Measurements from ENCODE around the gene MYO5B. TPM values are rescaled to one million over a fixed set of nuclear protein-coding genes. Genes with fewer than 3 reads are reported as not detected.

The MYO5B gene
- total and polyA plus RNA-seq, 9 of the 15 experiments (the other 6 are each of a cell fraction or from before 2014, with no cell fraction given): 0.07 to 0.42 (median 0.28) TPM

DNA sequence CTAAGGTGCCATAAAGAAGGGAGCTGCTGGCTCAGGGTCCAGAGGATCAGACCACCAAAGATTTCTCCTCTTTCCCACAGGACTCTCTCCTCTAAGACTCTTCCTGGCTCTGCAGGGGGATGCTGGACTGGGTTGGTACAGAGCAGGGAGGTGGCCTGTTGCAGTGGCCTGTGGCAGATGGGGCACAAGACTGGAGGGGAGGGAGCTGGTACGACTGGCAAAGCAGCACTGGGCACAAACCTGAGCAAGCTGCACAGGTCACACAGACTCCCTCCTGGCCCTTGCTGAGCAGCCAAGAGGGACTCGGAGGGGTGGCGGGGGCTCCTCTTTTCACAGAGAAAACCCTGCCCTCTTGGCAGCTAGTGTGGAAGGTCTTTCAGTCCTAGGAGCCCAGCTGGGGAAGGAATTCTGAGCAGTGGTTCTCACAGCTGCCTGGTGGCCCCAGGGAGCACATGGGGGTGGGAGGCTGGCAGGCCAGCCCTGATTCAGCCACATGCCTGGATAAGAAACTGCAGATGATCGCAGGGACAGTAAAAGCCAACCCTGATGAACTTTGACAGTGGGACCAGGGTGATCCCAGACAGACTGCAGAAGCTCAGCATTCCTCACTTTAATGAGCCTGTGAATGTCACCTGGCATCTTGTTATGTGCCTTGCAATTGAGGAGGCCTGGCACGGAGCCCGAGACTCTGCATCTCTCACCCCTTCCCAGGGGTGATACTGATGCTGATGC lies 349.2 kb downstream of the MYO5B start:
- intact Hi-C loops (cut with micrococcal nuclease) (no loop called here), in situ Hi-C loops (cut with MboI) (no loop called here)
- H4K20me1 ChIP-seq (replicated peaks; ENCODE audit: control insufficient read depth, insufficient read depth, low read length): no peaks in the 10 kb centered on the region
- TF ChIP-seq ZNF143 (CRISPR knock-in tag; IDR thresholded peaks at IDR 0.05) (no peak), SRSF9 (IDR thresholded peaks at IDR 0.05; ENCODE audit: borderline replicate concordance, low read depth, low read length) (no peak), SAP30 (IDR thresholded peaks at IDR 0.05; ENCODE audit: borderline replicate concordance, insufficient read depth, low read depth, low read length, poor library complexity, severe bottlenecking) (no peak), ZNF717 (CRISPR knock-in tag; IDR thresholded peaks at IDR 0.05) (no peak), ZNF282 (CRISPR knock-in tag; IDR thresholded peaks at IDR 0.05) (no peak), ZNF707 (CRISPR knock-in tag; conservative IDR thresholded peaks at IDR 0.05) (no peak), RFX5 (IDR thresholded peaks at IDR 0.05; ENCODE audit: low read depth, low read length) (no peak), TCF3 (CRISPR knock-in tag; IDR thresholded peaks at IDR 0.05) (no peak), NCOA1 (IDR thresholded peaks at IDR 0.05; ENCODE audit: low read depth) (no peak), CAMTA2 (CRISPR knock-in tag; conservative IDR thresholded peaks at IDR 0.05) (no peak), TEAD4 (IDR thresholded peaks at IDR 0.05; ENCODE audit: low read length) (no peak), TEAD4 (CRISPR knock-in tag; IDR thresholded peaks at IDR 0.05; ENCODE audit: borderline replicate concordance) (no peak), ARID3B (CRISPR knock-in tag; IDR thresholded peaks at IDR 0.05; ENCODE audit: borderline replicate concordance) (no peak), LARP7 (IDR thresholded peaks at IDR 0.05) (no peak), BRF2 (IDR thresholded peaks at IDR 0.05; ENCODE audit: borderline replicate concordance, insufficient read depth, insufficient read length) (no peak), ZNF124 (CRISPR knock-in tag; IDR thresholded peaks at IDR 0.05) (no peak)
- H3K9me1 ChIP-seq (ENCODE audit: control insufficient read depth, insufficient read depth, low read length): no peaks in the 10 kb centered on the region
- POLR2A ChIA-PET: interaction anchor here (1.2 kb wide), 1 partner anchor 65 kb away, joined by 6 read pairs; no protein-coding TSS in a partner anchor
- no peak overlapping the region for H3K4me2 ChIP-seq (ENCODE audit: insufficient read depth, low read length)
- H3K79me2 ChIP-seq (ENCODE audit: control insufficient read depth, insufficient read depth, low read length): no peaks in the 10 kb centered on the region
- H3K4me3 ChIP-seq: no peak overlapping the region
- no peaks in the 10 kb centered on the region for H3K9me3 ChIP-seq (replicated peaks; ENCODE audit: control insufficient read depth, insufficient read depth, low read depth, low read length)
- no peaks in the 10 kb centered on the region for H3K36me3 ChIP-seq (ENCODE audit: control insufficient read depth, insufficient read depth, low read length)
- CTCF ChIA-PET (ENCODE audit: low intra/inter-chr PET ratio): no interaction called here
- no TSS peak for BruUV-seq (replicated peaks)
- ATAC-seq (no peak), DNase-seq (ENCODE audit: extremely low read depth in 1 of 4, low spot score in 3 of 4) (no peak), FAIRE-seq (no peak)
- H3K9ac ChIP-seq (ENCODE audit: insufficient read depth in 1 of 2, low read depth in 2 of 2, low read length in 2 of 2): no peak overlapping the region
- 2% methylated on average over 6 of the region's 6 CpGs for WGBS (ENCODE audit: insufficient coverage, low coverage, missing lambda C conversion rate)
- no peak overlapping the region for H2AFZ ChIP-seq (ENCODE audit: low read depth, low read length)
- H3K27me3 ChIP-seq (ENCODE audit: control insufficient read depth in 2 of 2, insufficient read depth in 2 of 2, low read length in 2 of 2): peaks cover 0 to 30% of the 10 kb centered on the region in 2 experiments; a peak in 3 of 5 replicates
- H3K4me1 ChIP-seq (replicated peaks in 1 of 2; ENCODE audit: control insufficient read depth in 2 of 2, insufficient read depth in 2 of 2, low read length in 2 of 2): no peaks in the 10 kb centered on the region; a peak in 1 of 5 replicates
- no peak overlapping the region for H3K27ac ChIP-seq (ENCODE audit: extremely low read depth, low read depth, low read length)
